Gastroesophageal sphincter (tissue), 4 donors: ENCODE measurements around the gene CNTNAP2. TPM values are rescaled to one million over a fixed set of nuclear protein-coding genes. Genes with fewer than 3 reads are reported as not detected.

Source experiments
- ATAC-seq: fragments of 150-250 bp; one replicate; pipeline ENCODE4 v1.9.1; 2016; ENCODE audit warnings: mild to moderate bottlenecking, moderate library complexity
- H3K27ac ChIP-seq, 4 donors: fragments of 200-600 bp; sonication (generic) in 3 of 4; 1 replicate in 3 of 4; 2 replicates in 1 of 4; pipeline ENCODE4 v1.5.1; 2016 to 2019
- H3K27me3 ChIP-seq: fragments of 200-600 bp; sonication (generic); one replicate; pipeline ENCODE4 v1.5.1; 2019
- H3K36me3 ChIP-seq, 2 donors: fragments of 200-600 bp; sonication (generic); one replicate each; pipeline ENCODE4 v1.5.1; 2019; ENCODE audit warnings: control low read depth in 1 of 2
- H3K4me1 ChIP-seq, 3 donors: fragments of 200-600 bp; sonication (generic); 1 replicate in 2 of 3; 2 replicates in 1 of 3; pipeline ENCODE4 v1.5.1; 2016 to 2019; ENCODE audit warnings: control low read depth in 2 of 3
- H3K4me3 ChIP-seq, 2 donors: fragments of 200-600 bp; sonication (generic); one replicate each; pipeline ENCODE4 v1.5.1; 2019; ENCODE audit warnings: mild to moderate bottlenecking in 1 of 2, moderate library complexity in 1 of 2
- H3K9me3 ChIP-seq, 3 donors: fragments of 200-600 bp; sonication (generic); one replicate each; pipeline ENCODE4 v1.5.1; 2017 to 2019; ENCODE audit warnings: control low read depth in 2 of 3
- CTCF ChIP-seq, 4 experiments: fragments of 200-600 bp in 2 of 4; fragments of 450-650 bp in 2 of 4; sonication (generic) in 1 of 4; IDR thresholded peaks; one replicate each; pipeline ENCODE4 v1.5.1; 2017 to 2019; ENCODE audit warnings: antibody characterized with exemption in 4 of 4, mild to moderate bottlenecking in 2 of 4, moderate library complexity in 2 of 4
- EP300 ChIP-seq: sonication (generic); formaldehyde crosslinking; IDR thresholded peaks from one replicate; pipeline ENCODE4 v1.6.1; 2017; ENCODE audit warnings: antibody characterized with exemption, mild to moderate bottlenecking
- POLR2A ChIP-seq, 2 donors: fragments of 450-650 bp; IDR thresholded peaks; one replicate each; pipeline ENCODE4 v1.6.1; 2017; ENCODE audit warnings: antibody characterized with exemption in 2 of 2, mild to moderate bottlenecking in 2 of 2, moderate library complexity in 1 of 2
- POLR2AphosphoS5 ChIP-seq: sonication (generic); formaldehyde crosslinking; IDR thresholded peaks from one replicate; pipeline ENCODE4 v1.6.1; 2017; ENCODE audit warnings: antibody characterized with exemption
- WGBS, 2 donors: methylation state at CpG; one replicate each; pipeline ENCODE4 v1.1.5; 2018; ENCODE audit warnings: low coverage in 1 of 2; 5-methylcytosine and 5-hydroxymethylcytosine counted together
- total RNA-seq, 4 donors: library from RNA; depleted of rRNA; stranded (reverse); fragments of >200 nt; gene quantifications; one replicate each; pipeline ENCODE4 v1.1.0, GENCODE V29; 2016

The CNTNAP2 gene
- total RNA-seq, 4 donors from 2014 or later, result 1.5 to 8.9 (median 3.2) TPM

GRCh38 chr7:147639037-147639436, 1522.4 kb downstream of the CNTNAP2 start:
- ATAC-seq, result no peak
- H3K27me3 ChIP-seq, result no peaks in the 10 kb centered on the region
- TF ChIP-seq CTCF (IDR thresholded peaks at IDR 0.05) (no peak), EP300 (no peak), POLR2AphosphoS5 (no peak), POLR2A (IDR thresholded peaks at IDR 0.05) (no peak)
- no peak overlapping the region for H3K4me3 ChIP-seq
- no peaks in the 10 kb centered on the region for H3K4me1 ChIP-seq
- H3K9me3 ChIP-seq, result no peaks in the 10 kb centered on the region
- H3K27ac ChIP-seq, result no peak overlapping the region
- no peaks in the 10 kb centered on the region for H3K36me3 ChIP-seq
- WGBS, 2 donors, result 80 to 86% methylated on average over 1 to 6 of the region's 6 CpGs

DNA sequence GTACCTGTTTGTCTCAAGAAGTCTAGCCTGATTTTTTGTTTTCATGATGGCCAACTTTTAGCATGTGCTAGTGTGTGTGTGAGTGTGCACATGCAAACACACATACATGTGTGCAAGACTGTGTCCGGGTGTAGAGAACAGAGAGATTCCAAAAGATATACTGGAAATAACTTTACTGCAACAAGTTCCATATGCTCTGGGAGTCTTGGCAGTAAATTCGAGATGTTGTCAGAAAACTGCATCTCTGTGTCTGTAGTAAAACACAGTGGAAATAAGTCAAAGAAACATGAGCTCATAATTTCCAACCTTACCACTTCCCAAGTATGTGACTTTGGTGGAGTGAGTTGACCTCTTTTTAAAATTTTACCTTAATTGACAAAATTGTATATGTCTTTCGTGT, 1523.2 kb downstream of the CNTNAP2 start:
- H3K4me3 ChIP-seq, result no peak overlapping the region
- no peak for ATAC-seq
- no peaks in the 10 kb centered on the region for H3K27me3 ChIP-seq
- no peak overlapping the region for H3K27ac ChIP-seq
- WGBS, 2 donors, result 48 to 63% methylated on average over 3 of the region's 3 CpGs
- H3K36me3 ChIP-seq, result no peaks in the 10 kb centered on the region
- TF ChIP-seq POLR2A (IDR thresholded peaks at IDR 0.05) (no peak), CTCF (IDR thresholded peaks at IDR 0.05) (no peak), POLR2AphosphoS5 (no peak), EP300 (no peak)
- no peaks in the 10 kb centered on the region for H3K4me1 ChIP-seq
- H3K9me3 ChIP-seq, result no peaks in the 10 kb centered on the region

- no peak overlapping the region for H3K4me3 ChIP-seq
- H3K27ac ChIP-seq, result no peak overlapping the region
- no peaks in the 10 kb centered on the region for H3K4me1 ChIP-seq
- ATAC-seq, result no peak
- no peak for TF ChIP-seq EP300
- TF ChIP-seq CTCF (IDR thresholded peaks at IDR 0.05), result no peak
- TF ChIP-seq POLR2A (IDR thresholded peaks at IDR 0.05), result no peak
- no peak for TF ChIP-seq POLR2AphosphoS5
- no peaks in the 10 kb centered on the region for H3K27me3 ChIP-seq
- no peaks in the 10 kb centered on the region for H3K9me3 ChIP-seq
- WGBS, 2 donors, result 99 to 100% methylated on average over 5 to 9 of the region's 9 CpGs
- no peaks in the 10 kb centered on the region for H3K36me3 ChIP-seq
Observed at GRCh38 chr7:147640821-147641220, 1524.2 kb downstream of the CNTNAP2 start.

DNA sequence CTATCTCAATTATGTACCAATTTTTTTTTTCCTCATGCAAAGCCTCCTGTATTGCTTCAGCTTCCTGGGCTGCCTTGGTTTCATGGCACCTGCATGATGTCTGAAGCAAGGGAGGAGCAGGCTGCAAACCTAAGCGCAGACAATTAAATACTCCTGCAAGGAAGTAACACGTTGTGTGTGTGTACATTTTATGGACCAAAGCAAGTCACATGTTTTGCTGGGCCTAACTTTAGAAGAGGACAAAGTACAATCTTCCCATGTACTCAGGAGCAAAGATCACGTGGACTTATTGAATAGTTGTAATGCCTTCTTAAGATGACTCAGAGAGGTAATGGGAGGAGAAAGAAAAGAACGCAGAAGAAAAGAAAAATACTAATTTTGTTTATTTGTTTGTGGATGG, 1530.0 kb downstream of the CNTNAP2 start:
- WGBS, 2 donors, result 66 to 97% methylated on average over 4 of the region's 4 CpGs
- H3K36me3 ChIP-seq, result no peaks in the 10 kb centered on the region
- H3K27ac ChIP-seq, result no peak overlapping the region
- H3K4me3 ChIP-seq, result no peak overlapping the region
- H3K4me1 ChIP-seq, result no peaks in the 10 kb centered on the region
- no peaks in the 10 kb centered on the region for H3K27me3 ChIP-seq
- H3K9me3 ChIP-seq, result no peaks in the 10 kb centered on the region
- no peak for ATAC-seq
- TF ChIP-seq POLR2AphosphoS5 (no peak), POLR2A (IDR thresholded peaks at IDR 0.05) (no peak), CTCF (IDR thresholded peaks at IDR 0.05) (no peak)

- Histone ChIP-seq H3K4me1 (no peaks in the 10 kb centered on the region), H3K27me3 (no peaks in the 10 kb centered on the region), H3K27ac (no peak overlapping the region), H3K9me3 (no peaks in the 10 kb centered on the region), H3K4me3 (no peak overlapping the region), H3K36me3 (no peaks in the 10 kb centered on the region)
- TF ChIP-seq EP300 (no peak), POLR2A (IDR thresholded peaks at IDR 0.05) (no peak), POLR2AphosphoS5 (no peak), CTCF (IDR thresholded peaks at IDR 0.05) (no peak)
- 75 to 89% methylated on average over 2 to 3 of the region's 3 CpGs for whole genome bisulfite sequencing, 2 donors
- ATAC-seq, result no peak
Observed at GRCh38 chr7:147650991-147651390, 1534.4 kb downstream of the CNTNAP2 start.
